LHCN-M2 (cell line): Measurements from ENCODE around the gene KCTD1. TPM values are rescaled to one million over a fixed set of nuclear protein-coding genes. Genes with fewer than 3 reads are reported as not detected.

Source experiments
- DNase-seq: peaks from one replicate; pipeline ENCODE4 v3.0.0-alpha.2; 2012; ENCODE audit warnings: low read depth
- total RNA-seq: library from RNA; depleted of rRNA; stranded (reverse); fragments of >200 nt; gene quantifications from 2 replicates; pipeline ENCODE4 v1.2.3, GENCODE V29; 2014

KCTD1 gene
- total RNA-seq, 1 experiment from 2014 or later, result 9.9 TPM

GRCh38 chr18:26429535-26430226 lies 118.7 kb downstream of the KCTD1 start:
- peak; percentile 83 for DNase-seq

- DNase-seq, result no peak
These were observed 123.2 kb downstream of the KCTD1 start for GRCh38 chr18:26425148-26425531.

- no peak for DNase-seq
These were observed 123.8 kb downstream of the KCTD1 start for GRCh38 chr18:26424428-26425147.

- no peak for DNase-seq
These were observed 125.7 kb downstream of the KCTD1 start for GRCh38 chr18:26422472-26423162.

GRCh38 chr18:26421931-26422330 lies 126.4 kb downstream of the KCTD1 start:
- no peak for DNase-seq

- no peak for DNase-seq
These were observed 126.8 kb downstream of the KCTD1 start for GRCh38 chr18:26421503-26421902.

GRCh38 chr18:26419746-26420145 lies 128.6 kb downstream of the KCTD1 start:
- DNase-seq, result no peak

GRCh38 chr18:26418225-26418624 lies 130.1 kb downstream of the KCTD1 start:
- no peak for DNase-seq

- DNase-seq, result no peak
These were observed 131.2 kb downstream of the KCTD1 start for GRCh38 chr18:26417190-26417589.

- DNase-seq, result no peak
These were observed 131.7 kb downstream of the KCTD1 start for GRCh38 chr18:26416652-26417150.

- no peak for DNase-seq
These were observed 132.7 kb downstream of the KCTD1 start for GRCh38 chr18:26415631-26416030.

- no peak for DNase-seq
These were observed 133.4 kb downstream of the KCTD1 start for GRCh38 chr18:26414901-26415440.

- no peak for DNase-seq
These were observed 139.3 kb downstream of the KCTD1 start for GRCh38 chr18:26409091-26409490.

GRCh38 chr18:26407736-26408601 lies 140.4 kb downstream of the KCTD1 start:
- no peak for DNase-seq

- no peak for DNase-seq
These were observed 141.4 kb downstream of the KCTD1 start for GRCh38 chr18:26406854-26407517.

- DNase-seq, result no peak
These were observed 142.0 kb downstream of the KCTD1 start for GRCh38 chr18:26406324-26406723.

GRCh38 chr18:26405190-26405801 lies 143.1 kb downstream of the KCTD1 start:
- peak; percentile 31 for DNase-seq
